Naive thymus-derived CD8-positive, alpha-beta T cell (primary cell): ENCODE measurements around the gene KAZN. TPM values are rescaled to one million over a fixed set of nuclear protein-coding genes. Genes with fewer than 3 reads are reported as not detected.

Source experiments
- ATAC-seq, 2 donors: fragments of 150-1000 bp; cut with Tn5 transposase in 1 of 2; sonication (Bioruptor Pico), chemical (Tn5 transposase) in 1 of 2; 1 replicate in 1 of 2; 2 replicates in 1 of 2; pipeline ENCODE4 v1.10.0; 2021; ENCODE audit warnings: mild to moderate bottlenecking in 2 of 2, moderate library complexity in 2 of 2
- POLR2A ChIA-PET: fragments of 350-600 bp; sonication (Branson Sonifier 250); formaldehyde crosslinking; loops from one replicate; lab custom pipeline; 2021; ENCODE audit warnings: antibody characterized with exemption; lab: Charles Lee
- DNase-seq, 10 donors: peaks; one replicate each; pipeline versions ENCODE4 v3.0.0 to v3.0.0-alpha.2; 2020 to 2022
- H3K27ac Mint-ChIP-seq, 10 donors: one replicate each; pipeline ENCODE4 v1.8.0; 2020 to 2022; ENCODE audit warnings: mild to moderate bottlenecking in 10 of 10, mixed read lengths in 10 of 10, moderate library complexity in 4 of 10, inconsistent platforms in 1 of 10
- H3K27me3 Mint-ChIP-seq, 5 donors: one replicate each; pipeline ENCODE4 v1.8.0; 2021 to 2022; ENCODE audit warnings: mixed read lengths in 5 of 5
- H3K36me3 Mint-ChIP-seq, 3 donors: one replicate each; pipeline ENCODE4 v1.8.0; 2020 to 2022; ENCODE audit warnings: mixed read lengths in 3 of 3, mild to moderate bottlenecking in 2 of 3, inconsistent platforms in 1 of 3
- H3K4me1 Mint-ChIP-seq, 4 donors: one replicate each; pipeline ENCODE4 v1.8.0; 2021 to 2022; ENCODE audit warnings: mixed read lengths in 4 of 4
- H3K4me3 Mint-ChIP-seq, 10 donors: one replicate each; pipeline ENCODE4 v1.8.0; 2020 to 2022; ENCODE audit warnings: mild to moderate bottlenecking in 10 of 10, mixed read lengths in 10 of 10, moderate library complexity in 6 of 10, inconsistent platforms in 1 of 10
- H3K9me3 Mint-ChIP-seq, 9 donors: one replicate each; pipeline ENCODE4 v1.8.0; 2020 to 2022; ENCODE audit warnings: mixed read lengths in 9 of 9, mild to moderate bottlenecking in 3 of 9, inconsistent platforms in 1 of 9, moderate library complexity in 1 of 9
- polyA plus RNA-seq, 3 donors: library from polyadenylated mRNA; unstranded; fragments of 300-500 nt; fragmentation: Illumina TruSeq; gene quantifications; one replicate each; pipeline ENCODE4 v1.2.3, GENCODE V29; 2021
- total RNA-seq, 8 experiments: library from RNA in 2 of 8; stranded (reverse) in 2 of 8; gene quantifications; one replicate each; pipeline ENCODE4 v1.2.3 and lab custom pipeline; 2021 to 2026

KAZN gene
- total and polyA plus RNA-seq, 5 experiments from 2014 or later = 0.02 to 0.63 (median 0.12) TPM; not detected in 1

- POLR2A ChIA-PET = no interaction called here
- DNase-seq (no peak), ATAC-seq (no peak)
- Mint-ChIP-seq H3K36me3 (peaks cover 0 to 3% (median 0%) of the 10 kb centered on the region in 3 donors), H3K27ac (no peak overlapping the region), H3K9me3 (peaks cover 0 to 27% (median 0%) of the 10 kb centered on the region in 9 donors), H3K4me1 (no peaks in the 10 kb centered on the region), H3K27me3 (peaks cover 0 to 7% (median 1%) of the 10 kb centered on the region in 5 donors), H3K4me3 (no peak overlapping the region)
Observed at GRCh38 chr1:14716474-14716873, 118.0 kb downstream of the KAZN start.

- H3K4me1 Mint-ChIP-seq = no peaks in the 10 kb centered on the region
- peaks cover 0 to 27% (median 0%) of the 10 kb centered on the region in 9 donors for H3K9me3 Mint-ChIP-seq
- H3K27ac Mint-ChIP-seq = no peak overlapping the region
- POLR2A ChIA-PET = no interaction called here
- H3K27me3 Mint-ChIP-seq = peaks cover 0 to 7% (median 1%) of the 10 kb centered on the region in 5 donors
- H3K4me3 Mint-ChIP-seq = no peak overlapping the region
- no peak for ATAC-seq
- peaks cover 0 to 3% (median 0%) of the 10 kb centered on the region in 3 donors for H3K36me3 Mint-ChIP-seq
- DNase-seq = no peak
Observed at GRCh38 chr1:14718476-14718875, 120.0 kb downstream of the KAZN start.

GRCh38 chr1:14723401-14723800 lies 124.9 kb downstream of the KAZN start:
- DNase-seq (no peak), ATAC-seq (no peak)
- H3K36me3 Mint-ChIP-seq = peaks cover 0 to 3% (median 0%) of the 10 kb centered on the region in 3 donors
- H3K27ac Mint-ChIP-seq = no peak overlapping the region
- H3K9me3 Mint-ChIP-seq = peaks cover 0 to 27% (median 0%) of the 10 kb centered on the region in 9 donors
- no peak overlapping the region for H3K4me3 Mint-ChIP-seq
- peaks cover 0 to 19% (median 3%) of the 10 kb centered on the region in 5 donors for H3K27me3 Mint-ChIP-seq
- H3K4me1 Mint-ChIP-seq = no peaks in the 10 kb centered on the region
- POLR2A ChIA-PET = no interaction called here

GRCh38 chr1:14724246-14724645 lies 125.8 kb downstream of the KAZN start:
- no peak overlapping the region for H3K4me3 Mint-ChIP-seq
- peaks cover 0 to 19% (median 3%) of the 10 kb centered on the region in 5 donors for H3K27me3 Mint-ChIP-seq
- no peak for ATAC-seq
- POLR2A ChIA-PET = no interaction called here
- peaks cover 0 to 22% (median 0%) of the 10 kb centered on the region in 9 donors for H3K9me3 Mint-ChIP-seq
- H3K4me1 Mint-ChIP-seq = no peaks in the 10 kb centered on the region
- H3K27ac Mint-ChIP-seq = no peak overlapping the region
- peaks cover 0 to 1% (median 0%) of the 10 kb centered on the region in 3 donors for H3K36me3 Mint-ChIP-seq
- DNase-seq = no peak

- DNase-seq = no peak
- POLR2A ChIA-PET = no interaction called here
- Mint-ChIP-seq H3K4me3 (no peak overlapping the region), H3K9me3 (peaks cover 0 to 18% (median 0%) of the 10 kb centered on the region in 9 donors), H3K27ac (no peak overlapping the region), H3K36me3 (no peaks in the 10 kb centered on the region), H3K27me3 (peaks cover 0 to 19% (median 3%) of the 10 kb centered on the region in 5 donors), H3K4me1 (no peaks in the 10 kb centered on the region)
- no peak for ATAC-seq
Observed at GRCh38 chr1:14724678-14725077, 126.2 kb downstream of the KAZN start.

- Mint-ChIP-seq H3K27me3 (peaks cover 0 to 19% (median 3%) of the 10 kb centered on the region in 5 donors), H3K4me1 (no peaks in the 10 kb centered on the region), H3K27ac (no peak overlapping the region), H3K9me3 (peaks cover 0 to 12% (median 0%) of the 10 kb centered on the region in 9 donors), H3K36me3 (no peaks in the 10 kb centered on the region), H3K4me3 (no peak overlapping the region)
- no peak for DNase-seq
- no peak for ATAC-seq
- POLR2A ChIA-PET = no interaction called here
Observed at GRCh38 chr1:14725238-14725637, 126.8 kb downstream of the KAZN start.

- POLR2A ChIA-PET = no interaction called here
- DNase-seq (no peak), ATAC-seq (no peak)
- no peak overlapping the region for H3K27ac Mint-ChIP-seq
- no peaks in the 10 kb centered on the region for H3K4me1 Mint-ChIP-seq
- no peak overlapping the region for H3K4me3 Mint-ChIP-seq
- H3K27me3 Mint-ChIP-seq = peaks cover 0 to 18% (median 3%) of the 10 kb centered on the region in 5 donors
- no peaks in the 10 kb centered on the region for H3K36me3 Mint-ChIP-seq
- peaks cover 0 to 8% (median 0%) of the 10 kb centered on the region in 9 donors for H3K9me3 Mint-ChIP-seq
Observed at GRCh38 chr1:14725695-14726094, 127.2 kb downstream of the KAZN start.

GRCh38 chr1:14726606-14727005 lies 128.1 kb downstream of the KAZN start:
- no peak for ATAC-seq
- Mint-ChIP-seq H3K4me3 (no peak overlapping the region), H3K9me3 (no peaks in the 10 kb centered on the region), H3K27ac (no peak overlapping the region), H3K36me3 (no peaks in the 10 kb centered on the region), H3K27me3 (peaks cover 0 to 18% (median 3%) of the 10 kb centered on the region in 5 donors), H3K4me1 (no peaks in the 10 kb centered on the region)
- POLR2A ChIA-PET = no interaction called here
- DNase-seq = no peak

GRCh38 chr1:14728516-14728915 lies 130.0 kb downstream of the KAZN start:
- Mint-ChIP-seq H3K36me3 (no peaks in the 10 kb centered on the region), H3K27me3 (peaks cover 0 to 14% (median 3%) of the 10 kb centered on the region in 5 donors), H3K27ac (no peak overlapping the region), H3K4me1 (no peaks in the 10 kb centered on the region), H3K9me3 (no peaks in the 10 kb centered on the region), H3K4me3 (no peak overlapping the region)
- ATAC-seq = no peak
- POLR2A ChIA-PET = no interaction called here
- no peak for DNase-seq

GRCh38 chr1:14732728-14733047 lies 134.2 kb downstream of the KAZN start:
- DNase-seq (no peak), ATAC-seq (no peak)
- POLR2A ChIA-PET = no interaction called here
- H3K4me3 Mint-ChIP-seq = no peak overlapping the region
- no peak overlapping the region for H3K27ac Mint-ChIP-seq
- peaks cover 0 to 3% (median 0%) of the 10 kb centered on the region in 4 donors for H3K4me1 Mint-ChIP-seq
- no peaks in the 10 kb centered on the region for H3K9me3 Mint-ChIP-seq
- no peaks in the 10 kb centered on the region for H3K36me3 Mint-ChIP-seq
- peaks cover 5 to 24% (median 9%) of the 10 kb centered on the region in 5 donors for H3K27me3 Mint-ChIP-seq

GRCh38 chr1:14733048-14733778 lies 134.7 kb downstream of the KAZN start:
- peaks cover 6 to 24% (median 13%) of the 10 kb centered on the region in 5 donors for H3K27me3 Mint-ChIP-seq
- no peak for ATAC-seq
- H3K36me3 Mint-ChIP-seq = no peaks in the 10 kb centered on the region
- H3K4me3 Mint-ChIP-seq = no peak overlapping the region
- peaks cover 0 to 3% (median 0%) of the 10 kb centered on the region in 4 donors for H3K4me1 Mint-ChIP-seq
- H3K27ac Mint-ChIP-seq = peak overlapping the region in 1 of 10 donors; percentile 3
- H3K9me3 Mint-ChIP-seq = no peaks in the 10 kb centered on the region
- no peak for DNase-seq
- POLR2A ChIA-PET = no interaction called here

GRCh38 chr1:14733779-14734140 lies 135.3 kb downstream of the KAZN start:
- Mint-ChIP-seq H3K9me3 (no peaks in the 10 kb centered on the region), H3K4me1 (peaks cover 0 to 3% (median 0%) of the 10 kb centered on the region in 4 donors), H3K36me3 (no peaks in the 10 kb centered on the region), H3K27me3 (peaks cover 8 to 24% (median 18%) of the 10 kb centered on the region in 5 donors), H3K27ac (no peak overlapping the region), H3K4me3 (no peak overlapping the region)
- POLR2A ChIA-PET = no interaction called here
- no peak for ATAC-seq
- no peak for DNase-seq

GRCh38 chr1:14735841-14736240 lies 137.4 kb downstream of the KAZN start:
- Mint-ChIP-seq H3K27me3 (peaks cover 15 to 39% (median 20%) of the 10 kb centered on the region in 5 donors), H3K27ac (no peak overlapping the region), H3K9me3 (peaks cover 0 to 2% (median 0%) of the 10 kb centered on the region in 9 donors), H3K4me3 (no peak overlapping the region), H3K36me3 (no peaks in the 10 kb centered on the region), H3K4me1 (peaks cover 0 to 14% (median 0%) of the 10 kb centered on the region in 4 donors)
- POLR2A ChIA-PET = no interaction called here
- ATAC-seq (no peak), DNase-seq (no peak)
